Measurements from ENCODE around the gene GNB1. TPM values are rescaled to one million over a fixed set of nuclear protein-coding genes. Genes with fewer than 3 reads are reported as not detected.

The GNB1 gene
- total RNA-seq, 3 donors from 2014 or later (not counting 1 experiment from before 2014, with no cell fraction given): 285 to 304 (median 289) TPM

DNA sequence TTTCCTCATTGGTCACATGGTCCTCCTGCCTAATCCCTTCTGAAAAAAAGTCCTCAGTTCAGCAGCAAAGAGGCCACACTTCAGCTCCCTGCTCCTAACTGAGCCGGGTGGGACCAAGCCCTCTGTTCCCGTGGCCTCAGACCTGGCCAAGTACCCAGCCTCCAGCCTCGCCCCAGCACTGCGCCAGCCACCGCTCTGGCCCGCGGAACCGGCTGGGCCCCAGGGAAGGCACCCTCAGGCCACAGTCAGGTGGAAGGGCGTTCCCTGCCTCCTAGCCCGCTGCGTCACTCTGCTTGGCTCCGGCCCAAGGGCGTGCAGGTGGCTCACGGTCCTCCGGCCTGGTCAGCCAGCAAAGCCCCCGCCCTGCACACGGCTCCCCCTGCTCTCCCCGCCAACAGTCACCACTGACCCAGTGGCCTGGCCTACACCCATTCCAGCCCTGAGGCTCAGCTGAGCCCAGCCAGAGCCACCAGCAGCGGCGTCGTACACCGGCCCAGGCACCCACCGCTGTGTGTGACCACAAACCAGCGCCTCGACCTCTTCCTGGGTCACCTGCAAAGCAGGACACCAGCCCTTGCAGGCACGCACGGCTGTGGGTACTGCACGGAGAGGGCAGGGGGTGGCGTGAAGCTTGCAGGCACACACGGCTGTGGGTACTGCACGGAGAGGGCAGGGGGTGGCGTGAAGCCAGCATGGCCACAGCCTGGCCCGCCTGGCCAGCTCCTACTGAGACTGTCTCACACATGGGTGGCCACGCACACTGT lies 132.0 kb downstream of the GNB1 start:
- DNase-seq (no peak), ATAC-seq (peak; percentile 64 to 80 (median 66))
- Mint-ChIP-seq H3K27me3 (ENCODE audit: low read depth in 2 of 2) (no peaks in the 10 kb centered on the region), H3K9me3 (no peaks in the 10 kb centered on the region), H3K4me3 (peak overlapping the region; percentile 58), H3K4me1 (peaks cover 21 to 28% of the 10 kb centered on the region in 2 donors), H3K27ac (peak overlapping the region; percentile 82), H3K36me3 (no peaks in the 10 kb centered on the region)
- Histone ChIP-seq H3K9me3 (ENCODE audit: control insufficient read depth, insufficient read depth, low read length) (no peaks in the 10 kb centered on the region), H3K4me3 (ENCODE audit: low read length) (no peak overlapping the region), H3K36me3 (ENCODE audit: control insufficient read depth, insufficient read depth, low read length) (peaks cover 52% of the 10 kb centered on the region), H3K4me1 (ENCODE audit: control insufficient read depth, insufficient read depth, low read length) (peaks cover 26% of the 10 kb centered on the region), H3K27ac (ENCODE audit: low read length) (peak overlapping the region; percentile 22), H3K27me3 (ENCODE audit: control insufficient read depth, insufficient read depth, low read length) (no peaks in the 10 kb centered on the region)
- WGBS (ENCODE audit: insufficient coverage): 42% methylated on average over 34 of the region's 34 CpGs
- intact Hi-C loops (cut with micrococcal nuclease): no loop called here
- TF ChIP-seq, protein P1, sequence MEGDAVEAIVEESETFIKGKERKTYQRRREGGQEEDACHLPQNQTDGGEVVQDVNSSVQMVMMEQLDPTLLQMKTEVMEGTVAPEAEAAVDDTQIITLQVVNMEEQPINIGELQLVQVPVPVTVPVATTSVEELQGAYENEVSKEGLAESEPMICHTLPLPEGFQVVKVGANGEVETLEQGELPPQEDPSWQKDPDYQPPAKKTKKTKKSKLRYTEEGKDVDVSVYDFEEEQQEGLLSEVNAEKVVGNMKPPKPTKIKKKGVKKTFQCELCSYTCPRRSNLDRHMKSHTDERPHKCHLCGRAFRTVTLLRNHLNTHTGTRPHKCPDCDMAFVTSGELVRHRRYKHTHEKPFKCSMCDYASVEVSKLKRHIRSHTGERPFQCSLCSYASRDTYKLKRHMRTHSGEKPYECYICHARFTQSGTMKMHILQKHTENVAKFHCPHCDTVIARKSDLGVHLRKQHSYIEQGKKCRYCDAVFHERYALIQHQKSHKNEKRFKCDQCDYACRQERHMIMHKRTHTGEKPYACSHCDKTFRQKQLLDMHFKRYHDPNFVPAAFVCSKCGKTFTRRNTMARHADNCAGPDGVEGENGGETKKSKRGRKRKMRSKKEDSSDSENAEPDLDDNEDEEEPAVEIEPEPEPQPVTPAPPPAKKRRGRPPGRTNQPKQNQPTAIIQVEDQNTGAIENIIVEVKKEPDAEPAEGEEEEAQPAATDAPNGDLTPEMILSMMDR (IDR thresholded peaks at IDR 0.05): no peak

DNA sequence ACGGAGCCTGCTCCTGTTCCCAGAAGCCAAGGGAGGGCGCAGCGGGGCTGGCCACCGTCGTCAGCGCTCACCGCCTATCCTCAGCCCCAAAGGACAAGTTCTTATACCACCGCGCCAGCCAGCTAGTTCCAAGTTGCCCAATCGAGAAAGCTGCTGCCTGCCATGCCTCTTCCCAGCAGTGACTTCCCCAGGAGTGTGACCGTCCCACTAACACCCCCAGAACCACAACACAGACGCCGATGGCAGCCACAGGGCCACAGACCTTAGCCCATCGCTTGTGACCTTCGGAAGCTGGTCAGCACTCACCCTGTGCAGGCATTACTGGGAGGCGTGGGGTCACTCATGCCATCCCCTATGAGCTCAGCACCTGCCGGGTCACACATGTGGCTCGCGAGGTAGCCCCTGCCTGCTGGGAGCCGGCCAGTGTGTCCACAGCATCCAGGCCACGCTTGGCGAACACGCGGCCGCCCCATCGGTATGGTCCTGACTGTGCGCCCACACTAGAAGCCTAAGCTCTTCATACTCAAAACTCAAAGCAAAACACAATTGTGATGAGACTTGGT lies 132.7 kb downstream of the GNB1 start:
- H3K27ac Mint-ChIP-seq: peak overlapping the region; percentile 82
- no peaks in the 10 kb centered on the region for H3K27me3 ChIP-seq (ENCODE audit: control insufficient read depth, insufficient read depth, low read length)
- no peaks in the 10 kb centered on the region for H3K27me3 Mint-ChIP-seq (ENCODE audit: low read depth in 2 of 2)
- peaks cover 26% of the 10 kb centered on the region for H3K4me1 ChIP-seq (ENCODE audit: control insufficient read depth, insufficient read depth, low read length)
- ATAC-seq (peak in 1 of 3 donors; percentile 46), DNase-seq (no peak)
- no peaks in the 10 kb centered on the region for H3K9me3 ChIP-seq (ENCODE audit: control insufficient read depth, insufficient read depth, low read length)
- intact Hi-C loops (cut with micrococcal nuclease): no loop called here
- no peaks in the 10 kb centered on the region for H3K36me3 Mint-ChIP-seq
- H3K36me3 ChIP-seq (ENCODE audit: control insufficient read depth, insufficient read depth, low read length): peaks cover 55% of the 10 kb centered on the region
- H3K4me1 Mint-ChIP-seq: peaks cover 21 to 28% of the 10 kb centered on the region in 2 donors
- 78% methylated on average over 26 of the region's 27 CpGs for WGBS (ENCODE audit: insufficient coverage)
- TF ChIP-seq, protein P1 (IDR thresholded peaks at IDR 0.05): no peak
- peak overlapping the region; percentile 22 for H3K27ac ChIP-seq (ENCODE audit: low read length)
- no peaks in the 10 kb centered on the region for H3K9me3 Mint-ChIP-seq
- no peak overlapping the region for H3K4me3 ChIP-seq (ENCODE audit: low read length)
- peak overlapping the region; percentile 58 for H3K4me3 Mint-ChIP-seq

DNA sequence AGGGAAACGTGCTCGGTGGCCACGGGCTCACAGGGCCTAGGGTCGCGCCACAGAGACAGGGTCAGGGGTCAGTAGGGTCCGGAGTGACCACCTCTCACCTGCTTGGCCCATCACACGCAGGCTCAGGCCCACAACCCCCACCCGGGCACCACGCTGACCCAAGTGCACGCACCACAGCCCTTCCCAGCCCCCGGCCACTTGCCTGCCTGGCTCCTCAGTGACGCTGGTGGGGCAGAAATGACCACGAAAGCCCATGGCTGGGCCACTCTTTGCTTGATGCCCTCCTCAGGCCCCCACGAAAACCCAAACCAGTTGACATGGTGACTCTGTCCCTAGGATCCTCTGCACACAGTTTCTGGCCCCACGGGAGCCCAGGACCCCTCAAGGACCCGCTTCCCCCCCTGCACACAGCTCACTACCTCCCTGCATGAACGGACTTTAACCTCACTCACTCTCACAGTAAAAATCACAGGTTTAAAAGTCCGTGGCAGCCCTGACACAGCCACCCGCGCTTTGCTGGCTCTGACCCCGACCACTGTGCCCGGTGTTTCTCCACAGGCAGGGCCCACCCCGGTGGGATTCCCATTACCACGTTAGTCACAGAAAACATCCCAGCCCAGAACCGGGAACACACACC lies 133.3 kb downstream of the GNB1 start:
- peaks cover 59% of the 10 kb centered on the region for H3K36me3 ChIP-seq (ENCODE audit: control insufficient read depth, insufficient read depth, low read length)
- TF ChIP-seq, protein P1 (IDR thresholded peaks at IDR 0.05): no peak
- Mint-ChIP-seq H3K36me3 (no peaks in the 10 kb centered on the region), H3K27me3 (ENCODE audit: low read depth in 2 of 2) (no peaks in the 10 kb centered on the region), H3K4me3 (peak overlapping the region; percentile 17), H3K27ac (peak overlapping the region; percentile 82), H3K9me3 (no peaks in the 10 kb centered on the region), H3K4me1 (peaks cover 21 to 28% of the 10 kb centered on the region in 2 donors)
- H3K27me3 ChIP-seq (ENCODE audit: control insufficient read depth, insufficient read depth, low read length): no peaks in the 10 kb centered on the region
- no peak overlapping the region for H3K27ac ChIP-seq (ENCODE audit: low read length)
- intact Hi-C loops (cut with micrococcal nuclease): no loop called here
- ATAC-seq (no peak), DNase-seq (no peak)
- 93% methylated on average over 25 of the region's 25 CpGs for WGBS (ENCODE audit: insufficient coverage)
- H3K4me1 ChIP-seq (ENCODE audit: control insufficient read depth, insufficient read depth, low read length): peaks cover 26% of the 10 kb centered on the region
- H3K4me3 ChIP-seq (ENCODE audit: low read length): no peak overlapping the region
- no peaks in the 10 kb centered on the region for H3K9me3 ChIP-seq (ENCODE audit: control insufficient read depth, insufficient read depth, low read length)

Data from natural killer cell (primary cell).